GM12874 (cell line): Measurements from ENCODE around the gene ALDH8A1.

Experiments
- TF ChIP-seq, protein P1 (sequence below): IDR thresholded peaks from 2 replicates; pipeline ENCODE4 v1.5.1; 2011; ENCODE audit warnings: low read depth, mild to moderate bottlenecking, control low read depth, low read length, moderate library complexity; ENCODE audit not compliant: insufficient read depth

Gene ALDH8A1

DNA sequence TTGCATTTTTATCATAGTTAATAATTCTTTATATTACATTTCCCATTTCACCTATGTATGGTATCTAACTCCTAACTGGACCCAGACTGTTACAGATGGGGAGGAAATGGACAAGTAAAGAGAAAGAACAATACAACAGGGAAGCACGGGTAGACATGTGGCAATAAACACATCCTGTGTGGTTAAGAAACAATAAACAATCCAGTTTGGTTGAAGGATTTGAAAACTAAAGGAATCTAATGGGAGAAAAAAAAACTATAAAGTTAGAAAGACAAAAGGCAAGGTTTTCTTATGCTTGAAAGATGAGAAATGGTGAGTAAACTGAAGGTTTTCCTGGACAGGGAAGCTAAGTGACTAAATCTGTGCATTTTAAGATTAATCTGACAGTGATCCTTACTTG, 34.9 kb upstream of the ALDH8A1 start:
- TF ChIP-seq, protein P1, sequence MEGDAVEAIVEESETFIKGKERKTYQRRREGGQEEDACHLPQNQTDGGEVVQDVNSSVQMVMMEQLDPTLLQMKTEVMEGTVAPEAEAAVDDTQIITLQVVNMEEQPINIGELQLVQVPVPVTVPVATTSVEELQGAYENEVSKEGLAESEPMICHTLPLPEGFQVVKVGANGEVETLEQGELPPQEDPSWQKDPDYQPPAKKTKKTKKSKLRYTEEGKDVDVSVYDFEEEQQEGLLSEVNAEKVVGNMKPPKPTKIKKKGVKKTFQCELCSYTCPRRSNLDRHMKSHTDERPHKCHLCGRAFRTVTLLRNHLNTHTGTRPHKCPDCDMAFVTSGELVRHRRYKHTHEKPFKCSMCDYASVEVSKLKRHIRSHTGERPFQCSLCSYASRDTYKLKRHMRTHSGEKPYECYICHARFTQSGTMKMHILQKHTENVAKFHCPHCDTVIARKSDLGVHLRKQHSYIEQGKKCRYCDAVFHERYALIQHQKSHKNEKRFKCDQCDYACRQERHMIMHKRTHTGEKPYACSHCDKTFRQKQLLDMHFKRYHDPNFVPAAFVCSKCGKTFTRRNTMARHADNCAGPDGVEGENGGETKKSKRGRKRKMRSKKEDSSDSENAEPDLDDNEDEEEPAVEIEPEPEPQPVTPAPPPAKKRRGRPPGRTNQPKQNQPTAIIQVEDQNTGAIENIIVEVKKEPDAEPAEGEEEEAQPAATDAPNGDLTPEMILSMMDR = no peak

DNA sequence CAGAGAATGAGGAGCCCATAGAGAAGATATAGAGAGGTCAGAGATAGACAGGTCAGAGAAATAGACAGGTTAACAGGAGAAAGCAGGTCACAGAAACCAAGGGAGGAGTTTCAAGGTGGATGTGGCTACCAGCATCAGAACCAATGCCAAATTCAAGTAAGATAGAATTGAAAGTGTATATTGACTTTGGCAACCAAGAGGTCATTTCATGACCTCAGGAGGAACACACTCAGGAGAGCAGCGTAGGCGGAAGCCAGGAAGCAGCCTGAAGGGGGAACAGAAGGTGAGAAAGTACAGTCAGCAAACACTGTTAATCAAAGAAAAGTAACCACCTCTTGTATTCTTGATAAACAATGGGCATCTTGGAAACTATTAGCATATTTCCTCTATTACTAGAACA, 33.9 kb upstream of the ALDH8A1 start:
- TF ChIP-seq, protein P1 = no peak

DNA sequence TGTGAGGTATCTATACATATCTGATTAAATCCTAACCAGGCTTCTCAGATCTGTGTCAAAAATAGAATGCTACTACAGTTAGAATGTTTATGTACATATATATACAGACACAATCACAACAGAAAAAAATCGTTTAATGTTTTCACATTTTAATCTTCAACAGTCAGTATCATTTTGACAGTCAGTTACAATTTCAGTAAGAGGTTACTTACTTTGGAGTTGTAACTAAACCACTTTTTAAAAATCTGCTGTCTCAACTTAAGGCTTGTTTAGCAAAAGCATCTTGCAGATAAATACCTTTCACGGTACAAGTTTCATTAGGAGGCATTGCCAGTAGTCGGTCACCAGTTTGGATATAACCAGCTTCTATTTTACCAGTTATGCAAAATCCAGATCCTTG, 32.3 kb upstream of the ALDH8A1 start:
- TF ChIP-seq, protein P1 = no peak

DNA sequence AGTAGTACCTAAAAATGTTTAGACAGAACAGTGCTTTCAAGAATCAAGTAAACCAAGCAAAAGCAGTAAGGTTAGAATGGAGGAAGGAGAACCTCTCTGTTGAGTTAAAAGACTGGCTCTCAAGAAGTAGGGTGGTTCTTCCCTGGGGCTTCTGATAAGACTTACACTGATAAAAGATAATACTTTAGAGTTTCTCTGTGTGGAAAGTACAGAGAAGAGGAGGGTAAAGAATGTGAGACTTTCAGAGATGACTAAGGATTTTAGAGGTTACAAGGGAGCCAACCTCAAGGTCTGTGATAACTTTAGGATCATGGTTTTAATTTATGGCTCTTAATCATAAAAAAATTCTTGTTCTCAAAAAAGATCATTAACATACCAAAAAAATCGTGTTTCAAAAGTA, 30.9 kb upstream of the ALDH8A1 start:
- TF ChIP-seq, protein P1 = no peak

DNA sequence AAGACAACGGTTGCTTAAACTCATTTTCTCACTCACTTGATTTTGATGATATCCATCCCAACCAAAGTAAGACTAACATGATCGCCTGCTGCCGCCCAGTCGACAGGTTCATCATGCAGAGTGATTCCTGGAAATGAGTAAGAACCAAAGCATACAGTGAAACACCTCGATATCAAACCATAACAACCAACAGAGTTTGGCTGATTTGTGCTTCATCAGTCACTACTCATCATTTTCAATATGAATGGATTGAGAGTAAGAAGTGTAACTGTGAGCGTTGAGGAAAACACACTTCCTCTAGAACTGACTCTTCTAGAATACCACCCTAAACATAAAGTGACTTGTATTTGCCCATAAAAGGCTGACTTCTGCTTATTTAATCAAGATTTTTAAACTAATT, 29.2 kb upstream of the ALDH8A1 start:
- TF ChIP-seq, protein P1 = no peak

DNA sequence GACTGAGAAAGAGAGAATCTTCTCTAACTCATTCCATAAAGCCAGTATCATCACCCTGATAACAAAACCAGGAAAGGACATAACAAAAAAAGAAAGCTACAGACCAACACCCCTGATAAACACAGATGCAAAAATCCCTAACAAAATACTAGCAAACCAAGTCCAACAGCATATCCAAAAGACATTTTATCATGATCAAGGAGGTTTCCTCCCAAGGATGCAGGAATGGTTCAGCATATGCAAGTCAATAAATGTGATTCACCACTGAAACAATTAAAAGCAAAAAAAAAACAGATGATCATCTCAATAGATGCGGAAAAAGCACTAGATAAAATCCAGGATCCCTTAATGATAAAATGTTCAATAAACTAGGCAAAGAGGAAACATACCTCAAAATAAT, 24.5 kb upstream of the ALDH8A1 start:
- TF ChIP-seq, protein P1 = no peak

DNA sequence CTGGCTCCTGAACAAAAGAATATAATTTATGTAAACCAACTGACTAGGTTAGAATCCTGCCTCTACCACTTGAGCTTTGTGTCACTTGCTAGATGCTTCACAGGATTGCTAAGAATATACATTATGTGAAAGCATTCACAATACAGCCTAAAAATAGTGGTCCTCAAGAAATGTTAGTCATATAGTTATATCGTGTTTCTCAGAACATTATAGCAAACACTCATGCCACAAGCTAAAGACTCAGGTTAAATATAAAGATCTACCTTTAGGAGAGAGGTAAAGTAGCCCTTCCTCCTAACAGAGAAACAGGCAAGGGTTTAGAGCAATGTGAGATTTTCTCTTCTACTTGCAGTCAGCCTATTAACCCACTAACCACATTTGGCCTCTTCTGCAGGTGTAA, 17.8 kb upstream of the ALDH8A1 start:
- TF ChIP-seq, protein P1 = no peak

DNA sequence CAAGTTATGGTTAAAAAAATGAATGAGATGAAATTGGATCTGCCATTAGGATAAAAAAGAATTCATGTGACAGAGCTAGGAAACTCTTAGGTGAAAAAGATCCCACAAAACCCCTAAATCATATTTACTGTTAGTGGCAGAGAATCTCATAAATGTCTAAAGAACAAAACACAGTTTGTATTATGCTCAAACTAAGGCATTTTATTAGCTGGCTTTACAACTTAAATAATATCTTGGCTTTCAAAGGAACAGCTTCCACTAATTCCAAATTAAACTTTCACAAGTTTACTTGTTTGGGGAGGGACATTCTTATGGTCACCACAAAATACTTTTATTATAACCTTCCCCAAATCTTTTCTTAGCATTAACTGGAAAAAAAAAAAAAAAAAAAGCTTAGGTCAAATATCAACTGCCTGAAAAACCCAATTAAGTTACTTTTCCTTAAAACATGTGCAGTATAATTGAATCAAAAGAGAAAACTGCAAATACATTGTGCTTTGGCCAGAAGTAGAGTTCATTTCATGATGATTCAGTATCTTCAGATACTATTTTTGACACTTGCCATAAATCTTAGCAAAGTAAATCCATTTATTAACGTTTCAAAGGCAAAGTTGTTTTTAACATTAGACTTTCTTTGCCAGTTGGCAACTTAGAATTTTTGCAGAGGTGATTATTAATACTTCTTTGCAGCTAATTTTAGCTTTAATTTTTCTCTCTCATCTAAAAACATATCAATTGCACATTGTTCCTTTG, 14.7 kb upstream of the ALDH8A1 start:
- TF ChIP-seq, protein P1 = no peak
